MM.1S (cell line): ENCODE data around the gene NOS1.

ENCODE experiments used
- CTCF ChIP-seq: fragments of 300-600 bp; sonication (generic); IDR thresholded peaks from 2 replicates; pipeline ENCODE4 v1.5.1; 2016; ENCODE audit warnings: antibody characterized with exemption, low read length, mixed read lengths
- EZH2 ChIP-seq: fragments of 300-600 bp; sonication (generic); optimal IDR thresholded peaks from 2 replicates; pipeline ENCODE3; 2017; ENCODE audit warnings: low read depth, mild to moderate bottlenecking, antibody characterized with exemption, low read length, mixed read lengths
- EZH2phosphoT487 ChIP-seq: fragments of 300-600 bp; sonication (generic); IDR thresholded peaks from 2 replicates; pipeline ENCODE4 v1.6.1; 2018; ENCODE audit warnings: antibody characterized with exemption, low read length

- TF ChIP-seq CTCF = no peak
- no peak for TF ChIP-seq EZH2phosphoT487
- no peak for TF ChIP-seq EZH2
Measured at GRCh38 chr12:117158911-117159553, 202.4 kb downstream of the NOS1 start.
